ENCODE results near the gene VIPR2. TPM values are rescaled to one million over a fixed set of nuclear protein-coding genes. Genes with fewer than 3 reads are reported as not detected.

Gene VIPR2
- total and polyA plus RNA-seq, 2 experiments from 2014 or later, result 1.3 to 2.7 TPM

- Histone ChIP-seq H4K20me1 (replicated peaks; ENCODE audit: insufficient read depth) (no peaks in the 10 kb centered on the region), H2AFZ (no peak overlapping the region), H3K36me3 (ENCODE audit: insufficient read depth) (no peaks in the 10 kb centered on the region), H3K4me2 (no peak overlapping the region), H3F3A (replicated peaks; ENCODE audit: low read depth) (no peaks in the 10 kb centered on the region), H3K27me3 (ENCODE audit: insufficient read depth) (no peaks in the 10 kb centered on the region), H3K4me3 (no peak overlapping the region), H3K9me2 (ENCODE audit: insufficient read depth) (no peaks in the 10 kb centered on the region), H3K27ac (ENCODE audit: low read depth) (no peak overlapping the region), H3K79me2 (replicated peaks; ENCODE audit: insufficient read depth) (no peaks in the 10 kb centered on the region), H3K4me1 (ENCODE audit: insufficient read depth) (0 out of 2 replicates have a peak, but pooled peaks cover 6% of the 10 kb centered on the region)
- no peaks in the 10 kb centered on the region; the same call in 1 of the 3 replicates for H3K36me3 Mint-ChIP-seq (ENCODE audit: low read depth)
- ATAC-seq (no peak), DNase-seq (ENCODE audit: low spot score) (no peak)
- no peak overlapping the region for H3K4me3 Mint-ChIP-seq
- H3K27ac Mint-ChIP-seq, result no peak overlapping the region
- peaks cover 7% of the 10 kb centered on the region for H3K27me3 Mint-ChIP-seq (ENCODE audit: insufficient read depth, low read depth, poor library complexity)
- peaks cover 13% of the 10 kb centered on the region for H3K4me1 Mint-ChIP-seq
- peaks cover 79% of the 10 kb centered on the region for H3K9me3 Mint-ChIP-seq
- TF ChIP-seq CTCF (conservative IDR thresholded peaks at IDR 0.05; ENCODE audit: low read depth in 2 of 2) (no peak), POLR2AphosphoS5 (IDR thresholded peaks at IDR 0.05; ENCODE audit: low read depth) (no peak), STAT1 (IDR thresholded peaks at IDR 0.05; ENCODE audit: unreplicated experiment) (no peak), NANOG (IDR thresholded peaks at IDR 0.05; ENCODE audit: borderline replicate concordance) (no peak), ZNF331 (CRISPR knock-in tag; IDR thresholded peaks at IDR 0.05; ENCODE audit: low read depth) (no peak), JUNB (IDR thresholded peaks at IDR 0.05; ENCODE audit: unreplicated experiment) (no peak)
- TF ChIP-seq, protein P1, sequence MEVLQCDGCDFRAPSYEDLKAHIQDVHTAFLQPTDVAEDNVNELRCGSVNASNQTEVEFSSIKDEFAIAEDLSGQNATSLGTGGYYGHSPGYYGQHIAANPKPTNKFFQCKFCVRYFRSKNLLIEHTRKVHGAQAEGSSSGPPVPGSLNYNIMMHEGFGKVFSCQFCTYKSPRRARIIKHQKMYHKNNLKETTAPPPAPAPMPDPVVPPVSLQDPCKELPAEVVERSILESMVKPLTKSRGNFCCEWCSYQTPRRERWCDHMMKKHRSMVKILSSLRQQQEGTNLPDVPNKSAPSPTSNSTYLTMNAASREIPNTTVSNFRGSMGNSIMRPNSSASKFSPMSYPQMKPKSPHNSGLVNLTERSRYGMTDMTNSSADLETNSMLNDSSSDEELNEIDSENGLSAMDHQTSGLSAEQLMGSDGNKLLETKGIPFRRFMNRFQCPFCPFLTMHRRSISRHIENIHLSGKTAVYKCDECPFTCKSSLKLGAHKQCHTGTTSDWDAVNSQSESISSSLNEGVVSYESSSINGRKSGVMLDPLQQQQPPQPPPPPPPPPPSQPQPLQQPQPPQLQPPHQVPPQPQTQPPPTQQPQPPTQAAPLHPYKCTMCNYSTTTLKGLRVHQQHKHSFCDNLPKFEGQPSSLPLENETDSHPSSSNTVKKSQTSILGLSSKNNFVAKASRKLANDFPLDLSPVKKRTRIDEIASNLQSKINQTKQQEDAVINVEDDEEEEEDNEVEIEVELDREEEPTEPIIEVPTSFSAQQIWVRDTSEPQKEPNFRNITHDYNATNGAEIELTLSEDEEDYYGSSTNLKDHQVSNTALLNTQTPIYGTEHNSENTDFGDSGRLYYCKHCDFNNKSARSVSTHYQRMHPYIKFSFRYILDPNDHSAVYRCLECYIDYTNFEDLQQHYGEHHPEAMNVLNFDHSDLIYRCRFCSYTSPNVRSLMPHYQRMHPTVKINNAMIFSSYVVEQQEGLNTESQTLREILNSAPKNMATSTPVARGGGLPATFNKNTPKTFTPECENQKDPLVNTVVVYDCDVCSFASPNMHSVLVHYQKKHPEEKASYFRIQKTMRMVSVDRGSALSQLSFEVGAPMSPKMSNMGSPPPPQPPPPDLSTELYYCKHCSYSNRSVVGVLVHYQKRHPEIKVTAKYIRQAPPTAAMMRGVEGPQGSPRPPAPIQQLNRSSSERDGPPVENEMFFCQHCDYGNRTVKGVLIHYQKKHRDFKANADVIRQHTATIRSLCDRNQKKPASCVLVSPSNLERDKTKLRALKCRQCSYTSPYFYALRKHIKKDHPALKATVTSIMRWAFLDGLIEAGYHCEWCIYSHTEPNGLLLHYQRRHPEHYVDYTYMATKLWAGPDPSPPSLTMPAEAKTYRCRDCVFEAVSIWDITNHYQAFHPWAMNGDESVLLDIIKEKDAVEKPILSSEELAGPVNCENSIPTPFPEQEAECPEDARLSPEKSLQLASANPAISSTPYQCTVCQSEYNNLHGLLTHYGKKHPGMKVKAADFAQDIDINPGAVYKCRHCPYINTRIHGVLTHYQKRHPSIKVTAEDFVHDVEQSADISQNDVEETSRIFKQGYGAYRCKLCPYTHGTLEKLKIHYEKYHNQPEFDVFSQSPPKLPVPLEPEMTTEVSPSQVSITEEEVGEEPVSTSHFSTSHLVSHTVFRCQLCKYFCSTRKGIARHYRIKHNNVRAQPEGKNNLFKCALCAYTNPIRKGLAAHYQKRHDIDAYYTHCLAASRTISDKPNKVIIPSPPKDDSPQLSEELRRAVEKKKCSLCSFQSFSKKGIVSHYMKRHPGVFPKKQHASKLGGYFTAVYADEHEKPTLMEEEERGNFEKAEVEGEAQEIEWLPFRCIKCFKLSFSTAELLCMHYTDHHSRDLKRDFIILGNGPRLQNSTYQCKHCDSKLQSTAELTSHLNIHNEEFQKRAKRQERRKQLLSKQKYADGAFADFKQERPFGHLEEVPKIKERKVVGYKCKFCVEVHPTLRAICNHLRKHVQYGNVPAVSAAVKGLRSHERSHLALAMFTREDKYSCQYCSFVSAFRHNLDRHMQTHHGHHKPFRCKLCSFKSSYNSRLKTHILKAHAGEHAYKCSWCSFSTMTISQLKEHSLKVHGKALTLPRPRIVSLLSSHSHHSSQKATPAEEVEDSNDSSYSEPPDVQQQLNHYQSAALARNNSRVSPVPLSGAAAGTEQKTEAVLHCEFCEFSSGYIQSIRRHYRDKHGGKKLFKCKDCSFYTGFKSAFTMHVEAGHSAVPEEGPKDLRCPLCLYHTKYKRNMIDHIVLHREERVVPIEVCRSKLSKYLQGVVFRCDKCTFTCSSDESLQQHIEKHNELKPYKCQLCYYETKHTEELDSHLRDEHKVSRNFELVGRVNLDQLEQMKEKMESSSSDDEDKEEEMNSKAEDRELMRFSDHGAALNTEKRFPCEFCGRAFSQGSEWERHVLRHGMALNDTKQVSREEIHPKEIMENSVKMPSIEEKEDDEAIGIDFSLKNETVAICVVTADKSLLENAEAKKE (CRISPR knock-in tag; IDR thresholded peaks at IDR 0.05), result no peak
Measured at GRCh38 chr7:159115601-159116501, 28.8 kb downstream of the VIPR2 start.

Data from GM23338 (cell line).